CD4-positive, alpha-beta T cell treated with Interleukin-12 subunit alpha and Interleukin-12 subunit beta, for 1 hour (primary cell): ENCODE measurements around the gene NAALADL1.
"Not testable (repeated sequence)": the region's sequence is repeated elsewhere in the genome, so short reads cannot be mapped to it uniquely, and the experiment has no call there.

ENCODE experiments used
- DNase-seq: peaks from one replicate; pipeline ENCODE4 v3.0.0-alpha.2; 2020

The NAALADL1 gene

GRCh38 chr11:65045728-65046127 is 12.6 kb downstream of the NAALADL1 start:
- DNase-seq: no peak

- DNase-seq: no peak
Measured at GRCh38 chr11:65045061-65045460, 13.3 kb downstream of the NAALADL1 start.

- DNase-seq: no peak
Measured at GRCh38 chr11:65043881-65044501, 14.4 kb downstream of the NAALADL1 start.

- no peak for DNase-seq
Measured at GRCh38 chr11:65042891-65043290, 15.5 kb downstream of the NAALADL1 start.

- DNase-seq: peak; percentile 89
Measured at GRCh38 chr11:65040847-65041622, 17.3 kb downstream of the NAALADL1 start, which contains the start of gene SAC3D1. Gene SAC3D1, plus strand, starts transcription at chr11:65041210. Its CDS starts 83 bp downstream, at chr11:65041293.

- no peak for DNase-seq
Measured at GRCh38 chr11:65040520-65040846, 17.9 kb downstream of the NAALADL1 start.

- DNase-seq: no peak
Measured at GRCh38 chr11:65036931-65037330, 21.4 kb downstream of the NAALADL1 start.

- DNase-seq: no peak
Measured at GRCh38 chr11:65035579-65035978, 22.8 kb downstream of the NAALADL1 start.

GRCh38 chr11:65034423-65034822 is 23.9 kb downstream of the NAALADL1 start:
- no peak for DNase-seq

GRCh38 chr11:65032216-65032615 is 26.1 kb downstream of the NAALADL1 start:
- no peak for DNase-seq

- peak; percentile 95 for DNase-seq
Measured at GRCh38 chr11:65027213-65028067, 30.9 kb downstream of the NAALADL1 start, which contains the start of gene SNX15. Gene SNX15, plus strand, starts transcription at chr11:65027439. Its CDS starts 99 bp downstream, at chr11:65027538.

- no peak for DNase-seq
Measured at GRCh38 chr11:65026810-65027209, 31.5 kb downstream of the NAALADL1 start.

GRCh38 chr11:65023502-65023901 is 34.9 kb downstream of the NAALADL1 start:
- not testable (repeated sequence) for DNase-seq

GRCh38 chr11:65021509-65021908 is 36.8 kb downstream of the NAALADL1 start:
- DNase-seq: no peak

GRCh38 chr11:65021003-65021402 is 37.4 kb downstream of the NAALADL1 start:
- DNase-seq: no peak

GRCh38 chr11:65019824-65020223 is 38.5 kb downstream of the NAALADL1 start:
- DNase-seq: no peak

GRCh38 chr11:65017937-65018336 is 40.4 kb downstream of the NAALADL1 start:
- no peak for DNase-seq

GRCh38 chr11:65016705-65017104 is 41.6 kb downstream of the NAALADL1 start:
- no peak for DNase-seq

- DNase-seq: no peak
Measured at GRCh38 chr11:65014726-65015227, 43.6 kb downstream of the NAALADL1 start.

- peak; percentile 90 for DNase-seq
Measured at GRCh38 chr11:65013888-65014725, 44.2 kb downstream of the NAALADL1 start, which contains the start of gene ARL2. Gene ARL2, plus strand, starts transcription at chr11:65014160. Its CDS starts 48 bp downstream, at chr11:65014208.

GRCh38 chr11:65013130-65013887 is 45.0 kb downstream of the NAALADL1 start:
- peak; percentile 92 for DNase-seq
